ENCODE measurements around the gene LATS2. TPM values are rescaled to one million over a fixed set of nuclear protein-coding genes. Genes with fewer than 3 reads are reported as not detected.
A peak's percentile ranks its signal among the peaks of the same experiment; 100 is the strongest.

Gene LATS2
- total RNA-seq, 1 donor from 2014 or later, result 7.1 TPM

GRCh38 chr13:21013682-21014038, 47.7 kb downstream of the LATS2 start:
- ATAC-seq, result no peak

DNA sequence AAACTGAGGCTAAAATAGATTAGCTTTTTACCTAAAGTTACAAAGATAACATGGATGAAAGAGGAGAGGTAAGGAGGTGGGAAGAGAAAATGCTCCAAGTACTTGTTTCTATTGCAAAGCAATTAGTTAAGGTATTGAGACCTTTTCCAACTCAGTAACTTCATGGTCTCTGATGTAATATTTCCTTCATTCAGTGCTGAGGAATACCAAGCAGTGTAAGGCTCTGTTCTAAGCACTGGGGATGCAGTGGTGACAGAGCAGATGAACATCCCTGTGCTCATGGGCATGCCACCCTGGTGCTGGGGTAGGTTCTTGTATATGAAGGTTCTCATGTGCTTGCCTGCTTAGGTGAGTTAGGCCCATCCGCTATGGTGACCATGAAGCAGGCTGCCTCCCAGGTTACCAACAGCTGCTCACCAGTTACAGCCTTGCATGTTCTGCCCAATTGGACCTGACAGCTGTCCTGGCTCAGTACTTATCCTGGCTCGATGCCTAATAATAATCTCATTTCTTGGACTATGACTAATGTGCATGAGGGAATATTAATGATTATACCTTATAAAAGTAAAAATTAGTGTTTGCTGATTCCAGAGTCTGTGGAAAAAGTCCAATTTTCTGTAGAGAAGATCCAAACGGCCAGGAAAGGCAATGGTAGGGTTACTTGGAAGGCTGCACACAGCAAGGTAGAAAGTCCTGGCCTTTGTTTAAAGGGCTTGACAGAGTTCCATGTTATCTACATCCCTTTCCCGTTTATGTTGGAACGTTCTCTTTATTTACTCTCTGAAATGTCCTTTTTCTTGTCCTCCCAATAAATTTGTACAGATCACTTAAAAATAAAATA, 48.3 kb downstream of the LATS2 start:
- ATAC-seq, result no peak

GRCh38 chr13:21012211-21012610, 49.2 kb downstream of the LATS2 start:
- ATAC-seq, result no peak

- no peak for ATAC-seq
These were observed 50.0 kb downstream of the LATS2 start for GRCh38 chr13:21011378-21011777.

DNA sequence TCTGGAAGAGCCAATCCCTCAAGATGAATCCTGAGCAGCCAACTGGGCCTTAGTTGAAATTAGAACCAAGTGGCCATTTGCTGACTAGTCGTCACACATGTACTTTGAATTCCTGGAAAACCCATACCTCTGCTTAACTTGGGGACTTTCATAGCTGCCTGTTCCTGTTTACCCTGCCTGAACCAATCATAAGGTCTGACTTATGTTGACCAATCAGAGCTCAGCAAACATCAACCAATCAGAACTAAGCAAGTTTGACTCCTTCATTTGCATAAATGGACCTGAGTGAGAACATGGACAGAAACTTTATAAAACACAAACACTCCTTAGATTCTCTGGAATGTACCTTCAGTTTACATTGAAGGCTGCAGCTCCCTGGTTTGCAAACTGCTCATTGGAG, 50.8 kb downstream of the LATS2 start:
- ATAC-seq, result no peak

- ATAC-seq, result no peak
These were observed 52.4 kb downstream of the LATS2 start for GRCh38 chr13:21009036-21009435.

- ATAC-seq, result no peak
These were observed 53.4 kb downstream of the LATS2 start for GRCh38 chr13:21008026-21008425.

DNA sequence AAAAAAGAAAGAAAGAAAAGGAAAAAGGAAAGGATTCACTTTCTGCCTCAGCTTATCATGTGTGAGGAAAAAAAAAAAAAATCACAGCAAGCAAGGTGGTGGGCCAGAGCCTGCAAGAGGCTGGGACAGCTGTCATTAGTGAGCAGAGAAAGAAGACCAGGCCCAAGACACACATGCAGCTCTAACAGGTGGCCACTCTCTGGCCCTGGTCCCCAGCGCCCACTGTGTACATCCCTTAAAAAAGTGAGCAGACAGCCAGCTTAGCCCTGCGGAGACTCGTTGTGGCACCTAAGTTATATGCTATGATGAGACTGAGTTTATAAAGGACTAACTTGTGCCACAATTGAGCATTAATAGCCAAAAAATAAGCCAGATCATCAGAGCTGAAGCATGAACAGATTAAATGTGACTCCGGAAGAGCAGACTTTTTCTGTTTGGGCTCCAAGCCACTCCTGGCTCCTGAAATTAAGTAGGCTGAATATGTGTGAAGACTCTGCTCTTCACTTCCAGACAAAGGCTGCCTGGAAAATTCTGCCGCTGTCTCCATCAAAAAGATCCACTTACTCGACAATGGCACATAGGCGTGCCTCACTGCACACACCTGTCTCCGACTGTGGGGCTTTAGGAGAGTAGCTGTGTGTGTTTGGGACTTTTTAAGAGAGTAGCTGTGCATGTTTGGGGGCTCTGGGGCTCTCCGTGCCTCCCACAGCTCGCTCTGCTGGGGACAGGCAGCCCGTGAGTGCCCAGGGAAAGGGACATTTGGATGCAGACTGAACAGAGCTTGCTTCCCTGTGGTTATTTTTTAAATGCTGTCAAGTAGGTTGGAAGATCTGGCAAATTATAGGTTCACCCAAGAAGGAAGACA, 55.0 kb downstream of the LATS2 start:
- no peak for ATAC-seq

DNA sequence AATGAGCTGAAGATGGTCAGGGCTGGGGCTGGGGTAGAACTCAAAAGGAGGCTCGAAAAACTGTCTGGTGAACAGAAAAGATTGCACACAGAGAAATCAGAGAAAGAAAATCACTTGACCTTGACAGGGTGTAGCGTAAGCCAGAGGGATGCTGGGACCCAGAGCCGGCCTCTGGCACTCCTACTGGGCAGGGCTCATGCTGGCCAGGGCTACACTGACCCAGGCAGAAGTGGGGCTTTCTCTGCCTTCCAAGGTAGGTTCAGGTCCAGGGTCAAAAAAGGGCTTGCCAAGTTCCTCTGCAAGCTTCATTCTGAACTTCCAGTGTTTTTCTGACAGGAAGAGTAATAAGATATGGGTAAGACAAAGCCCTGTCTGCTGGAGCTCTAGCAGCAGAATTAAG, 56.2 kb downstream of the LATS2 start:
- peak; percentile 36 for ATAC-seq

GRCh38 chr13:21001471-21001870, 59.9 kb downstream of the LATS2 start:
- no peak for ATAC-seq

- no peak for ATAC-seq
These were observed 60.7 kb downstream of the LATS2 start for GRCh38 chr13:21000647-21001046.

GRCh38 chr13:20998649-20999415, 62.6 kb downstream of the LATS2 start:
- ATAC-seq, result no peak

- peak; percentile 36 for ATAC-seq
These were observed 63.9 kb downstream of the LATS2 start for GRCh38 chr13:20997301-20998161.

DNA sequence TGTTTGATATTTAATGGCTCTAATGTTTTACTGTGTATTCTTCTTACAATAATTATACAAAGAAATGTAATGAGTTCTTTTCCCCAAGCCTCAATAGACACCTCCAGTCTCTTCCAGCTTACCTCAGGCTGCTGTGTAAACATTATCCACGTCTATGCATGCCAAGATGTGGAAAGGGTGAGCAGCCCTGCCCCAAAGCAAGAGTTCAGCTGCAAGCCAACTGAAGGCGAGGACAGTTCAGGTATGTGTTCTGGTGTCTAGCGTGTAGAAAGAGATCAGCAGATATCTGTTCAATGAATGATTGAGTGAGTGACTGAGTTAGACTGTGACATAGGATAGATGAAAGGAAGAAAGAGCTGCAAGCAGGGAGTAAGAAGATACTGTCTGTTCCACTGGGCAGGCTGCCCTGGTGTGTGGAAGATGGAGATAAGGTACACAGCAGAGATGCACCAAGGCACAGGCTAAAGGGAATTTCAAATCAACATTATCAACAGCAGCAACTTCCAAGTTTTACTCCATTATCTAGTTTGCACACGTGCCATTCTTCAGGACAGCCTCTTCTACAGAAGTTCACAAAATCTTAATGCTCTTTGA, 66.0 kb downstream of the LATS2 start:
- peak; percentile 19 for ATAC-seq

- no peak for ATAC-seq
These were observed 67.0 kb downstream of the LATS2 start for GRCh38 chr13:20994441-20994821.

DNA sequence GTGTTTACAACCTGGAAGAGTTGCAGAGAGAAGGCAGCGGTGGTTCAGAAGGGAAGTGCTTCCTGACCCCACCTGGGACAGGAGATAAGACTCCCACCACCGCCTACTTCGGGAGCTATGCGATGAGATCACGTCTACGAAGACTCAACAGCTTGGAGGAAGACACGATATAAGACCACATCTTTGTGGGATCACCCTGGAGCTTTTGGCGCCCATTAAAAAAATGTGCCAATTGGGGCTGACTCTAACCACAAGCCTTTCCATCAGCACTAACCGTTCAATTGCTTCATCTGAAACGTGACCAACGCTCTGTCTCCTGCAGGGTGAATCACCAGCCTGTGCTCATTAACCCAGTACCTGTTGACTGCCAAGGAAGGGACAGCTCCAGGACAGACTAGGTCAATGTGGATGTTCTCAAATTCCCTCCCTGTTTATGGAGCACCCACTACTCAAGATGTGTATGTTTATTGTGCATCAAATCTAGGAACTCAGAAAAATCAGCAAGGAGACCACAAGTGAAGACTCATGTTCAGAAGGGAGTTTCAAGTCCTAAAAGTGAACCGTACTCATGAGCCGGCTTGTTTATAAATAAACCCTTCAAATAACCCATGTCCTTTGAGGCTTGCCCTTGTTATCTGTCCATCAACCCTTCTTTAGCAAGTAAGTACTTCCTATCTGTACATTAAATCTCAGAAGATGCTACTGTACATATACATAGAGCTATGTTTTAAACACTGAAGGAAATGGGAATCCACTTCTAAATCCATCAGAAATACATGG, 67.5 kb downstream of the LATS2 start:
- peak; percentile 50 for ATAC-seq

DNA sequence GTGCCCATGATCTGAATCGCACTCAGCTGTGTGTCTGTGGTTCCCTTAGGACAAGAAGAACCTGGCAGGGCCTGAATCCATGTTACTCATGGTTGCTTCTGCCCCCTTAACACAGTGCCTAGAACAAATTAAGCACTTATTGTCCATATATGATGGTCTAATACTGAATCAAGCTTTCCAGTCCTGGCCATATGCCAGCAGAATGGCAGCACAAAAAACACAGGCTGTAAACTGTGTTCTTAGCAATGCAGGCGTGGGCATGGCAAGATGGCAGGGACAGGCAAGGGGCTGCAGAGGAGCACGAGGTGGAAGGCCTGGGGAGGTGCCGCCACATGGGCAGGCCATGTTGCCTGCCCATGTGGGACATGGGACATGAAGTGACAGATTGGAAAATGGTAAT, 68.2 kb downstream of the LATS2 start:
- ATAC-seq, result no peak

GRCh38 chr13:20991741-20992520, 69.5 kb downstream of the LATS2 start:
- no peak for ATAC-seq

- ATAC-seq, result peak; percentile 34
These were observed 70.4 kb downstream of the LATS2 start for GRCh38 chr13:20990910-20991525.

Data from esophagus mucosa (tissue), 1 donor.